GM12801 (cell line): ENCODE data around the gene C10orf105.

Experiments used
- TF ChIP-seq, protein P1 (sequence below): IDR thresholded peaks from one replicate; pipeline ENCODE4 v1.5.1; 2011; ENCODE audit warnings: control low read depth; ENCODE audit not compliant: insufficient read length; ENCODE audit errors: extremely low read depth

Gene C10orf105

DNA sequence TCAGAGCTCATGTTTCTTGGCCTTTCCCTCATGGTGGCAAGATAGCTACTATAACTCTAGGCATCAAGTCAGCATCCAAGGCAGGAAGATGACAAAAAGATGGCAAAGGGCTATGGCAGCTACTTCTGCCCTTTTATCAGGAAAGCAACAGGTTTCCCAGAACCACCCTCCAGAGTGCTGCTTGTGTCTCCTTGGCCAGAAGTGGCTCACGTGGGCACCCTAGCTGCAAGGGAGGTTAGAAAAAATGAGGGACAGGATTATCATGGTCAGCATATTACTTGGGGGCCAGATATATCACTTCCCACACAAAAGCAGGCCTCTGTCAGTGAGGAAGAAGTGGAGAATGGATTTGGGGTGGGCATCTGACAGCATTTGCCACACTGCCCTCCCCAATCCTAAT lies 24.3 kb upstream of the C10orf105 start:
- TF ChIP-seq, protein P1, sequence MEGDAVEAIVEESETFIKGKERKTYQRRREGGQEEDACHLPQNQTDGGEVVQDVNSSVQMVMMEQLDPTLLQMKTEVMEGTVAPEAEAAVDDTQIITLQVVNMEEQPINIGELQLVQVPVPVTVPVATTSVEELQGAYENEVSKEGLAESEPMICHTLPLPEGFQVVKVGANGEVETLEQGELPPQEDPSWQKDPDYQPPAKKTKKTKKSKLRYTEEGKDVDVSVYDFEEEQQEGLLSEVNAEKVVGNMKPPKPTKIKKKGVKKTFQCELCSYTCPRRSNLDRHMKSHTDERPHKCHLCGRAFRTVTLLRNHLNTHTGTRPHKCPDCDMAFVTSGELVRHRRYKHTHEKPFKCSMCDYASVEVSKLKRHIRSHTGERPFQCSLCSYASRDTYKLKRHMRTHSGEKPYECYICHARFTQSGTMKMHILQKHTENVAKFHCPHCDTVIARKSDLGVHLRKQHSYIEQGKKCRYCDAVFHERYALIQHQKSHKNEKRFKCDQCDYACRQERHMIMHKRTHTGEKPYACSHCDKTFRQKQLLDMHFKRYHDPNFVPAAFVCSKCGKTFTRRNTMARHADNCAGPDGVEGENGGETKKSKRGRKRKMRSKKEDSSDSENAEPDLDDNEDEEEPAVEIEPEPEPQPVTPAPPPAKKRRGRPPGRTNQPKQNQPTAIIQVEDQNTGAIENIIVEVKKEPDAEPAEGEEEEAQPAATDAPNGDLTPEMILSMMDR = no peak

DNA sequence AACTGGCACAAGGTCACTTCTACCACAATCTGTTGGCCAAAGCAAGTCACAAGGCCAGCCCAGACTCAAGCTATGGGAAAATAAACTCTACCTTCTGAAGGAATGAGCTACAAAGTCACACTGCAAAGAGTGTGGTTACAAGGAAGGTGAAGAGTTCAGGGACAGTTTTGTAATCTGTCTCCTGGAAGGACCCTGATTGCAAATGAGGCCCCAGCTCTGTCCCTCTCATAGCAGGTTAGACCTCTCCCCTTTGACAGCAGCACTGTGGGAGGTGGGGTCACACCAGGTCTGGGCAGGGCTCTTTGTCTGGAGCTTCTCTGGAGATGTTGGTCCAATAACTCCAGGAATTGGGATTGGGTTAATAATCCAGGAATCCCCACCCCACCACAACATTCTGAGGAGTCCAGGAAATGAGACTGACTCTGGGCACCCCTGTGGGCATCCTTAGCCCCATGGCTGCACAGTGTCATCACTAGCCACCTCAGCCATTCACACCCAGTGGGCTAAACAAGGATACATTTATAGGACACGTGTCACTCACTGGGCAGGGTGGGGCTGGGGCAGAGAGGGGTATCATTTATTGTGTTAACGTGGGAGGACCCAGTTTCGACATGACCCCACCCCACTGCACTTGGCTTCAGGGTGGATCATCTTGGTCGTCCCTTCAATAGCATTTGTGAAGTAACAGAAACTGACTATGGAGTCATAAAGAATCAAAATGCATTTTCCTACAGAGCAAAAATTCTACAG lies 23.7 kb upstream of the C10orf105 start:
- TF ChIP-seq, protein P1 = no peak

DNA sequence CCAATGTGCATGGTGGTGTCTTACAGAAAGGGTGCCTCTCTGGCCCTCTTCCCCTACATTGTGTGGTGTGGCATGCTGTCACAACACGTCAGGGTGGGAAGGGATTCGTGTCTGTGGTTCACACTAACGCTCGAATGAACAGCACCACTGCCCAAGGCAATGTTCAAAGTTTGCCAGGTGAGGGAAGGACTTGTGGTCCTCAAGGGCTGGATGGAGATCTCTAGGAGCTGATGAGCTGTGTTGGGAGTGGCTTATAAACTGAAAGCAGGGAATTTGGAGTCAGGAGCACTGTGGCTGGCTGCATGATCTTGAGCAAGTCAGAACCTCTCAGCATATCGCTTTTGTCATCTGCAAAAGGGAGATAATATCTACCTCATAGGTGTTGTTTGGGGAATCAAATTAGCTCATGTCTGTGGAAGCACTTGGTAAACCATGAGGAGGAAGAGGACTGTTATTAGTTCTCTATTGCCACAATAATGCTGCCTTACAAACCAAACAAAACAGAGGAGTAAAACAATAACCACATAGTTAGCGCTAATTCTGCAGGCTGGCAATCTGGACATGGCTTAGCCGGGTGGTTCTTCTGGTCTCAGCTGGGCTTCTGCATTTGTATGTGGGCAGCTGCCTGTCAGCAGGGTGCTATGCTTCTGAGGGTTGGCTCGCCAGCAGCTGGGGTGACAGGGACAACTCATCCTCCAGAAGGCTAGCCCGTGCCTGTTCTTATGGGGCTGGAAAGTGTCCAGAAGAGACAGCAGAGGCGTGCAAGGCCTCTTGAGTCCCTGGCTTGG lies 22.9 kb upstream of the C10orf105 start:
- TF ChIP-seq, protein P1 = no peak

DNA sequence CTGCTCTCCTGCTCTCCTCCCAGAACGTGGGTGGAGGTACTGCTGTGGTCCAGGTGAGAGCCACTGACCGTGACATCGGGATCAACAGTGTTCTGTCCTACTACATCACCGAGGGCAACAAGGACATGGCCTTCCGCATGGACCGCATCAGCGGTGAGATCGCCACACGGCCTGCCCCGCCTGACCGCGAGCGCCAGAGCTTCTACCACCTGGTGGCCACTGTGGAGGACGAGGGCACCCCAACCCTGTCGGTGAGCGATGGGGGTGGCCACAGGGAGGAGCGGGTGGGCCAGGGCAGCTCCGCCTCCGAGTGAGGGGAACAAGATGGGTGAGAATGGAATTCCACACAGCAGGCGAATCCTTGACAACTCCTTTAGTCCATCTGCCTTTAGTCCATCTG lies 22.1 kb upstream of the C10orf105 start:
- TF ChIP-seq, protein P1 = no peak

DNA sequence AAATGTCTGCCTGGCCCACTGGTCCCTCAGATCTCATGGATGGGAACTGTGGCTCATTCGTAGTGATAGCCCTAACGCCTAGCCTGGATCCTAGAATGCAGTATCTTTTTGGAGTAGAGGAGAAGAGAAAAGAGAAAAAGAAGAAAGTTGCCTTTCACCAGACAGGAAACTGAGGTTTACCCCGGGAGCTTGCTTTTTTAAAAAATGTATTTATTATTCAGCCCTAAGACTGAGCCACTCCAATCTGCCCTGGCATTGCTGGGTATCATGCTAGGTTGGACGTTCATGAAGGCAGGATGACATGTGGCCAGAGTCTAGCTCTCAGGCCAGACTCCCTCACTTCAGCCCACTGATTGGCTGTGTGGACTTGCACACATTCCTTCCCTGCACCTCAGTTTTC lies 21.5 kb upstream of the C10orf105 start:
- TF ChIP-seq, protein P1 = no peak

DNA sequence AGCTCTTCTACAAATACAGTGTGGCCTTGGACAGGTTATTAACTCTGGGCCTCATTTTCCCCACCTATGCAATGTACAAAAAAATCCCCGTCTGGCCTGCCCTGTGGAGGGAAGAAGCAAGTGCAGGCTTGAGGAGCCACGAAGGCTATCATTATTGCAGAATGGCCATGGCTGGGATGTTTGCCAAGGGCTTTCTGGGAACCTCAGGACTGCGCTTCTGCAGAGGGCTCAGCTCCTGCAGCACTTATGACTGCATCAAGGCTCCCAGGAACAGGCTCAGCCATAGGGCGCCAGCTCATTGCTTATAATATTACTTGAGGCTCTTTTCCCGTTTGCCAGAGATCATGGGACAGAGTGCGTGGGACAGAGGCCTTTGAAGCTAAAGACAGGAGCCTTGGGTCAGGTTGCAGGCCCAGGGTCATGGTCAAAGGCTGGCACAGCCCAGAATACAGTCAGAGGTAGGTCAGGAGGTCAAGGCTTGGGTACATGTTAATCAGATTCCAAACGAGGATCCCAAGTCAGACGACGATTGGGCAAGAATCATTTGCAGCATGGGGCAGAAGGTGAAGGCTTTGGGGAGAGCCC lies 20.6 kb upstream of the C10orf105 start:
- TF ChIP-seq, protein P1 = no peak

DNA sequence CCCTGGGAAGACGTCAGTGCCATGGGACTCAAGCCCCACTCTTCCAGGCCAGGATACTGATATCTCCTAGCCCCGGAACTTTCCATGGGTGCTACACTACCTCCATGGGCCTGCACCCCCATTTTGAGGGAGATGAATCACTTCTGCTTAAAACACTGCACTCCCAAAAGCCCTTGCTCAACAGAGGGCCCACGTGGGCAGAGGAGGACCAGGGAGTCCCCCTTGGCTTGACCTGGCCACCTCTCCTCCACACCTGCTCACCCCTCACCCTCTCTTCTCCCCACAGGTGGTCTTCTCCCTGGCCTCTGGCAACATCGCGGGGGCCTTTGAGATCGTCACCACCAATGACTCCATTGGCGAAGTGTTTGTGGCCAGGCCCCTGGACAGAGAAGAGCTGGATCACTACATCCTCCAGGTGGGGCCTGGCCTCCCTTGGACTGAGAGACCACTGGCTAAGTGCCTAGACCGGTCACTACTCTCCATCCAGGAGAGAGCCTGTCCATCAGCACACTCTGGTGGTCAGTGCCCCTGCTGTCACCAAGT lies 19.9 kb upstream of the C10orf105 start:
- TF ChIP-seq, protein P1 = no peak
